Panc1 (cell line): Measurements from ENCODE around the gene PLCG1. TPM values are rescaled to one million over a fixed set of nuclear protein-coding genes. Genes with fewer than 3 reads are reported as not detected.

Source experiments
- ATAC-seq: fragments of 200-7000 bp; cut with Tn5 transposase; 2 replicates; pipeline ENCODE4 v1.9.1; 2020; ENCODE audit warnings: mild to moderate bottlenecking, moderate library complexity
- BruUV-seq: library from RNA; stranded (reverse); fragments of 400-500 nt; replicated peaks from 2 replicates; lab custom pipeline; 2021; lab: Mats Ljungman, UMichigan
- CTCF ChIA-PET: fragments of 300-600 bp; sonication (Branson Sonifier 250); formaldehyde crosslinking; loops from one replicate; lab custom pipeline; 2022; ENCODE audit warnings: antibody characterized with exemption; lab: Charles Lee
- POLR2A ChIA-PET: fragments of 300-600 bp; sonication (Branson Sonifier 250); formaldehyde crosslinking; loops from one replicate; lab custom pipeline; 2022; ENCODE audit warnings: antibody characterized with exemption; lab: Charles Lee
- DNase-seq: peaks from one replicate; pipeline ENCODE4 v3.0.0-alpha.2; 2010; ENCODE audit warnings: low read depth, low spot score
- H3K27ac ChIP-seq: 2 replicates; pipeline ENCODE4 v1.5.1; 2011; ENCODE audit warnings: mild to moderate bottlenecking, low read length, inconsistent platforms
- H3K27me3 ChIP-seq: fragments of 200-500 bp; sonication (Bioruptor generic); 2 replicates; pipeline ENCODE4 v1.6.0; 2014; ENCODE audit warnings: low read length, inconsistent platforms; ENCODE audit not compliant: control insufficient read depth, insufficient read depth
- H3K36me3 ChIP-seq: fragments of 200-500 bp; sonication (Bioruptor generic); 2 replicates; pipeline ENCODE4 v1.5.1; 2014; ENCODE audit warnings: inconsistent platforms, mild to moderate bottlenecking, low read length, moderate library complexity; ENCODE audit not compliant: control insufficient read depth, insufficient read depth
- H3K4me1 ChIP-seq: 2 replicates; pipeline ENCODE4 v1.5.1; 2011; ENCODE audit warnings: inconsistent platforms, mild to moderate bottlenecking, low read length, moderate library complexity; ENCODE audit not compliant: control insufficient read depth, insufficient read depth
- H3K4me3 ChIP-seq, 2 experiments: 2 replicates each; pipeline ENCODE4 v1.5.1; 2011 to 2012; ENCODE audit warnings: low read depth in 2 of 2, low read length in 2 of 2, mild to moderate bottlenecking in 2 of 2, inconsistent platforms in 1 of 2, moderate library complexity in 1 of 2
- H3K9me3 ChIP-seq: fragments of 200-500 bp; sonication (Bioruptor generic); 2 replicates; pipeline ENCODE4 v1.5.1; 2014; ENCODE audit warnings: low read depth, mild to moderate bottlenecking, inconsistent platforms, low read length, moderate library complexity; ENCODE audit not compliant: control insufficient read depth, insufficient read depth
- POLR2AphosphoS5 ChIP-seq: IDR thresholded peaks from 2 replicates; pipeline ENCODE4 v1.6.1; 2012; ENCODE audit warnings: mild to moderate bottlenecking, low read depth, low read length, moderate library complexity
- SIN3A ChIP-seq: IDR thresholded peaks from 2 replicates; pipeline ENCODE4 v1.6.1; 2012; ENCODE audit warnings: low read depth, mild to moderate bottlenecking, low read length, moderate library complexity, borderline replicate concordance; ENCODE audit not compliant: insufficient read depth
- TCF7L2 ChIP-seq: IDR thresholded peaks from 2 replicates; pipeline ENCODE4 v1.6.1; 2011; ENCODE audit warnings: mild to moderate bottlenecking, low read depth, low read length, inconsistent platforms
- in situ Hi-C: cut with HindIII; loops from 2 replicates; pipeline ENCODE4 v1.10.0; 2016; ENCODE audit warnings: low sequenced_read_pairs, low pct_unique_long_range_greater_than_20kb
- intact Hi-C: fragments of 100-400 bp; cut with micrococcal nuclease; formaldehyde crosslinking; loops from one replicate; pipeline ENCODE4 v1.10.0; 2022; ENCODE audit not compliant: unreplicated experiment
- total RNA-seq: library from RNA; stranded (reverse); gene quantifications from one replicate; pipeline ENCODE4 v1.2.1, GENCODE V29; 2021; ENCODE audit not compliant: unreplicated experiment
- TF ChIP-seq, protein P1 (sequence below), 2 experiments: IDR thresholded peaks; 2 replicates each; pipeline ENCODE4 v1.6.1; 2011 to 2012; ENCODE audit warnings: low read depth in 2 of 2, control low read depth in 1 of 2, low read length in 1 of 2, mild to moderate bottlenecking in 1 of 2, moderate library complexity in 1 of 2; ENCODE audit not compliant: insufficient read depth in 1 of 2
- TF ChIP-seq, protein P2 (sequence below): fragments of 450-650 bp; IDR thresholded peaks from 2 replicates; pipeline ENCODE4 v1.5.1; 2017; ENCODE audit warnings: mild to moderate bottlenecking

PLCG1 gene
- total RNA-seq, 1 experiment from 2014 or later = 159 TPM

DNA sequence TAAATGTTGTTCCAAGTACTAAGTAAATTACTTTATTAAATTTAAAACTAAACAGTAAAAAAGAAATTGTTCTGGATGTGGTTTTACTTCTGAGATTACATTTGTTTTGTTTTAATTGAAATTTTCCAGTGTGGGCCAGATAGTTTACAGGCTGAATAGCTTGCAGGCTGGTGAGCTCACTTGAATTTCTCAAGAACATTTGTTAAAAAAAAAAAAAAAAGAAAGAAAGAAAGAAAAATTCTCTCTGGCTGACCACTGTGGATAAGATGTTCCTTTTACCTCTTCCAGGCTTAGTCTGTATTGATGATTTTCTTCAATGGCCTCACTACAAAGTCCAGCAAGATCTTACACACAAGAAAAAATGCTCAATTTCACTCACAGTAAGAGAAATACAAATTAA, 85.4 kb downstream of the PLCG1 start:
- intact Hi-C loops (no loop called here), in situ Hi-C loops (no loop called here)
- Histone ChIP-seq H3K9me3 (no peaks in the 10 kb centered on the region), H3K27ac (no peak overlapping the region), H3K4me1 (no peaks in the 10 kb centered on the region), H3K36me3 (no peaks in the 10 kb centered on the region), H3K27me3 (no peaks in the 10 kb centered on the region), H3K4me3 (no peak overlapping the region)
- ATAC-seq (no peak), DNase-seq (no peak)
- TF ChIP-seq, protein P1, sequence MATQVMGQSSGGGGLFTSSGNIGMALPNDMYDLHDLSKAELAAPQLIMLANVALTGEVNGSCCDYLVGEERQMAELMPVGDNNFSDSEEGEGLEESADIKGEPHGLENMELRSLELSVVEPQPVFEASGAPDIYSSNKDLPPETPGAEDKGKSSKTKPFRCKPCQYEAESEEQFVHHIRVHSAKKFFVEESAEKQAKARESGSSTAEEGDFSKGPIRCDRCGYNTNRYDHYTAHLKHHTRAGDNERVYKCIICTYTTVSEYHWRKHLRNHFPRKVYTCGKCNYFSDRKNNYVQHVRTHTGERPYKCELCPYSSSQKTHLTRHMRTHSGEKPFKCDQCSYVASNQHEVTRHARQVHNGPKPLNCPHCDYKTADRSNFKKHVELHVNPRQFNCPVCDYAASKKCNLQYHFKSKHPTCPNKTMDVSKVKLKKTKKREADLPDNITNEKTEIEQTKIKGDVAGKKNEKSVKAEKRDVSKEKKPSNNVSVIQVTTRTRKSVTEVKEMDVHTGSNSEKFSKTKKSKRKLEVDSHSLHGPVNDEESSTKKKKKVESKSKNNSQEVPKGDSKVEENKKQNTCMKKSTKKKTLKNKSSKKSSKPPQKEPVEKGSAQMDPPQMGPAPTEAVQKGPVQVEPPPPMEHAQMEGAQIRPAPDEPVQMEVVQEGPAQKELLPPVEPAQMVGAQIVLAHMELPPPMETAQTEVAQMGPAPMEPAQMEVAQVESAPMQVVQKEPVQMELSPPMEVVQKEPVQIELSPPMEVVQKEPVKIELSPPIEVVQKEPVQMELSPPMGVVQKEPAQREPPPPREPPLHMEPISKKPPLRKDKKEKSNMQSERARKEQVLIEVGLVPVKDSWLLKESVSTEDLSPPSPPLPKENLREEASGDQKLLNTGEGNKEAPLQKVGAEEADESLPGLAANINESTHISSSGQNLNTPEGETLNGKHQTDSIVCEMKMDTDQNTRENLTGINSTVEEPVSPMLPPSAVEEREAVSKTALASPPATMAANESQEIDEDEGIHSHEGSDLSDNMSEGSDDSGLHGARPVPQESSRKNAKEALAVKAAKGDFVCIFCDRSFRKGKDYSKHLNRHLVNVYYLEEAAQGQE (IDR thresholded peaks at IDR 0.05; ENCODE audit: insufficient read depth in 1 of 2, low read depth in 2 of 2, low read length in 1 of 2) = no peak
- TF ChIP-seq, protein P2, sequence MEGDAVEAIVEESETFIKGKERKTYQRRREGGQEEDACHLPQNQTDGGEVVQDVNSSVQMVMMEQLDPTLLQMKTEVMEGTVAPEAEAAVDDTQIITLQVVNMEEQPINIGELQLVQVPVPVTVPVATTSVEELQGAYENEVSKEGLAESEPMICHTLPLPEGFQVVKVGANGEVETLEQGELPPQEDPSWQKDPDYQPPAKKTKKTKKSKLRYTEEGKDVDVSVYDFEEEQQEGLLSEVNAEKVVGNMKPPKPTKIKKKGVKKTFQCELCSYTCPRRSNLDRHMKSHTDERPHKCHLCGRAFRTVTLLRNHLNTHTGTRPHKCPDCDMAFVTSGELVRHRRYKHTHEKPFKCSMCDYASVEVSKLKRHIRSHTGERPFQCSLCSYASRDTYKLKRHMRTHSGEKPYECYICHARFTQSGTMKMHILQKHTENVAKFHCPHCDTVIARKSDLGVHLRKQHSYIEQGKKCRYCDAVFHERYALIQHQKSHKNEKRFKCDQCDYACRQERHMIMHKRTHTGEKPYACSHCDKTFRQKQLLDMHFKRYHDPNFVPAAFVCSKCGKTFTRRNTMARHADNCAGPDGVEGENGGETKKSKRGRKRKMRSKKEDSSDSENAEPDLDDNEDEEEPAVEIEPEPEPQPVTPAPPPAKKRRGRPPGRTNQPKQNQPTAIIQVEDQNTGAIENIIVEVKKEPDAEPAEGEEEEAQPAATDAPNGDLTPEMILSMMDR = no peak
- TF ChIP-seq SIN3A (no peak), POLR2AphosphoS5 (no peak), TCF7L2 (no peak)
- POLR2A ChIA-PET = no interaction called here
- CTCF ChIA-PET = no interaction called here
- BruUV-seq = no TSS peak

- ATAC-seq (no peak), DNase-seq (no peak)
- Histone ChIP-seq H3K4me3 (no peak overlapping the region), H3K27me3 (no peaks in the 10 kb centered on the region), H3K4me1 (no peaks in the 10 kb centered on the region), H3K36me3 (no peaks in the 10 kb centered on the region), H3K27ac (no peak overlapping the region), H3K9me3 (no peaks in the 10 kb centered on the region)
- in situ Hi-C loops = no loop called here
- no peak for TF ChIP-seq SIN3A
- TF ChIP-seq POLR2AphosphoS5 = no peak
- no peak for TF ChIP-seq TCF7L2
- TF ChIP-seq, protein P2 = no peak
- ChIA-PET CTCF (no interaction called here), POLR2A (no interaction called here)
- intact Hi-C loops = no loop called here
- no TSS peak for BruUV-seq
Observed at GRCh38 chr20:41223112-41223511, 85.8 kb downstream of the PLCG1 start.
